Nephron progenitor cell (in vitro differentiated cells): ENCODE data around the gene ANXA2.

Source experiments
- DNase-seq: peaks from one replicate; pipeline ENCODE4 v3.0.0; 2021
- H3K27ac Mint-ChIP-seq: 2 replicates; pipeline ENCODE4 v1.8.0; 2021; ENCODE audit warnings: mild to moderate bottlenecking, moderate library complexity, mixed read lengths
- H3K27me3 Mint-ChIP-seq: 2 replicates; pipeline ENCODE4 v1.8.0; 2021; ENCODE audit warnings: mild to moderate bottlenecking, low read depth, mixed read lengths; ENCODE audit not compliant: poor library complexity
- H3K36me3 Mint-ChIP-seq: 2 replicates; pipeline ENCODE4 v1.8.0; 2021; ENCODE audit warnings: low read depth, mixed read lengths
- H3K4me1 Mint-ChIP-seq: 2 replicates; pipeline ENCODE4 v1.8.0; 2021; ENCODE audit warnings: mixed read lengths
- H3K4me3 Mint-ChIP-seq: 2 replicates; pipeline ENCODE4 v1.8.0; 2021; ENCODE audit warnings: mild to moderate bottlenecking, moderate library complexity, mixed read lengths
- H3K9me3 Mint-ChIP-seq: 2 replicates; pipeline ENCODE4 v1.8.0; 2021; ENCODE audit warnings: mild to moderate bottlenecking, moderate library complexity, mixed read lengths
- CTCF ChIP-seq: fragments of 200-600 bp; sonication (generic); IDR thresholded peaks from 2 replicates; pipeline ENCODE4 v1.5.0; 2021; ENCODE audit warnings: antibody characterized with exemption

ANXA2 gene

GRCh38 chr15:60326824-60327654 lies 70.7 kb downstream of the ANXA2 start:
- H3K9me3 Mint-ChIP-seq, result no peaks in the 10 kb centered on the region
- no peaks in the 10 kb centered on the region for H3K36me3 Mint-ChIP-seq
- H3K4me1 Mint-ChIP-seq, result peaks cover 45% of the 10 kb centered on the region
- H3K27me3 Mint-ChIP-seq, result peaks cover 4% of the 10 kb centered on the region
- no peak overlapping the region for H3K4me3 Mint-ChIP-seq
- TF ChIP-seq CTCF, result peak; percentile 97
- no peak overlapping the region for H3K27ac Mint-ChIP-seq
- DNase-seq, result peak; percentile 30

DNA sequence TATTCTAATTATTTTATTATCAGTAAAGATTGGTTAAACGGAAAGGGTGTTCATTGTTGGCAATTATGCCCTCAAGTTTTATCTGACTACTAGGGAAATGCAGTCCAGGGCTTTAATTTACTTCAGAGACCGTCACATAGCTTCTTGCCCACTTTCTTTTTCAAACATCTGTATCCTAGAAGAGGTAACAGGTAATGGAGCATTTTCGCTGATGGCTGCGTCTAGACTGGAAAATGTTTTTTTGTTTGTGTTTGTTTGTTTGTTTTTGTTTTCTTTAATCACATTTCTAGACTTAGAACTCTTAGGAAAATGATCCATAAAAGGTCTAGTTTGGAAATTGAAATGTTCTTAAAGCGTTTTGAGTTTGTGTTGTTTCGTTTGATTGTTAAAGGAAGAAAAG lies 71.4 kb downstream of the ANXA2 start:
- Mint-ChIP-seq H3K27ac (no peak overlapping the region), H3K27me3 (peaks cover 4% of the 10 kb centered on the region), H3K9me3 (no peaks in the 10 kb centered on the region), H3K4me3 (no peak overlapping the region), H3K36me3 (no peaks in the 10 kb centered on the region), H3K4me1 (peaks cover 45% of the 10 kb centered on the region)
- DNase-seq, result no peak
- no peak for TF ChIP-seq CTCF

GRCh38 chr15:60325905-60326304 lies 71.9 kb downstream of the ANXA2 start:
- H3K9me3 Mint-ChIP-seq, result no peaks in the 10 kb centered on the region

DNA sequence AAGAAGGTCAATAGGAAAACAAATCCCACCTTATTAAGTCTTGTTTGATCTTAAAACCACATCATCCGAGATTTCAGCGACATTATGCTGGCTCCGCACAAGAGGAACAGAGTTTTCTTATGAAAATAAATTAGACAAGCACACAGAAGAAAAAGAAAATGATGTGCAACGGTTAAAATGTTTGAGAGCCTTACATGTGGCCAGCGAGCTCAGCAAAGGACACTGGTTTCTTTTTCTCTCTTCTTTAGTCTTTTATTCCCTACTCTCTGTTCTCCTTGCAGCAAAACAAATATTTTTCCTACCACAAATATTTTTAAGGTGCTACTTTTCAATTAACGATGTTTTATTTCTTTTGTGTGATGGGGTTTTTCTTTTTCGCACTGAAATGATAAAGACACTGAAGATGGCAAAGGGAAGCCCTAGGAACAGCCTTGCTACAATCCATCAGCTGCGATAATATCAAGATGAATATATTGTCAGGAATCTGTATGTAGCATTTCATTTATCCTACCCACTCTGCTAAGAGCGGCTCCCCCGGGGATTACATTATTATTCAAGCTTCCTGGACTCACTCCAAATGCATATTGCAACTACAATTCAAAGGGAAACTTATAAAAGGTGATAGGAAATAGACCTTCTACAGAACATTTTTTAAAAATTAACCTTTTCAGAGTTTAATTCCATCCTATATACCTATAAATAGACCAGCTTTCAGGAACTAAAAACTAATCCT lies 72.9 kb downstream of the ANXA2 start:
- Mint-ChIP-seq H3K4me1 (peaks cover 45% of the 10 kb centered on the region), H3K9me3 (no peaks in the 10 kb centered on the region), H3K27me3 (no peaks in the 10 kb centered on the region), H3K4me3 (peak overlapping the region; percentile 39), H3K36me3 (no peaks in the 10 kb centered on the region), H3K27ac (peak overlapping the region; percentile 68)
- no peak for TF ChIP-seq CTCF
- DNase-seq, result no peak

More at GRCh38 chr15:60325905-60326304, 71.9 kb downstream of the ANXA2 start:
- Mint-ChIP-seq H3K36me3 (no peaks in the 10 kb centered on the region), H3K4me1 (peaks cover 45% of the 10 kb centered on the region), H3K4me3 (peak overlapping the region; percentile 5), H3K27ac (no peak overlapping the region), H3K27me3 (peaks cover 4% of the 10 kb centered on the region)
- DNase-seq, result no peak
- TF ChIP-seq CTCF, result no peak

DNA sequence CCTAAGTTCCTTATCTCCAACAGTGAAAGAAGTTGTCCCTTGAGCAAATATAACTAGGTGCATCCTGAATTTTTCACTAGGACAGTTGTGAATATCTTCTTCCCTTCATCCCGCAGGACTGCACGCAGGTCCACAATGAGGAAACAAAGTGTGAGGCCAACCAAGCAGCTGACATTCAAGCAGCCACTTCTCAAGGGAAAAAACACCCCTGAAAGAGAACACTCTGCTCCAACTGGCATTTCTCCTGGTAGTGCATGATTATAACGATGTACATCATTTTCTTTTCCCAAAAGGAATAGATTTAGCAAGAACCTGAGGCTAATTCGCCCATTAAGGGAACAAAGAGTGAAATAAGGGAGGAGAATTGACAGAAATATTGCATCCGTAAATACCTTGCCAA lies 74.5 kb downstream of the ANXA2 start:
- no peak for TF ChIP-seq CTCF
- Mint-ChIP-seq H3K36me3 (no peaks in the 10 kb centered on the region), H3K27ac (peak overlapping the region; percentile 50), H3K27me3 (no peaks in the 10 kb centered on the region), H3K9me3 (no peaks in the 10 kb centered on the region), H3K4me3 (no peak overlapping the region), H3K4me1 (peaks cover 49% of the 10 kb centered on the region)
- DNase-seq, result no peak
